ENCODE data around the gene ANAPC1. TPM values are rescaled to one million over a fixed set of nuclear protein-coding genes. Genes with fewer than 3 reads are reported as not detected.
A peak's percentile ranks its signal among the peaks of the same experiment; 100 is the strongest.
"Not testable (repeated sequence)": the region's sequence is repeated elsewhere in the genome, so short reads cannot be mapped to it uniquely, and the experiment has no call there.

The ANAPC1 gene
- total RNA-seq, 2 donors from 2014 or later = 74.5 to 79.9 TPM

DNA sequence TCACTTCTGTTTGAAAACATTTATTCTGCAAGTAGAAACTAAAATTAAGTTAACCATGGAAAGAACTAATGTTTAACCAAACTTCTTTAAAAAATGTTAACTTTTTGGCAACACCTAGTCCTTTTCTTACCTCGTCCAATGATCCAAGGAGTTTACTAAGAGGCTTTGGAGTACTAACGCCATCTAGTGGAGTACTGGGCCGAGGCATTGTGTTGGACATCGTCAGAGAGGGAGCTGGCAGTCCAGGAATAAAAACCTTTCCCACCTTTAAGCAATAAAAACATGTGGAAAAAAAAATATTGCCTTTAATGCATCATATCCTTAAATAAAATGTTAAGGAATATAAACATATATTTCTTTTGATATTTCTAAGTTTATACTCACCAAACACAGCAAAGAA, 33.3 kb downstream of the ANAPC1 start:
- H3K9ac ChIP-seq (ENCODE audit: extremely low read depth, low read length, poor library complexity, severe bottlenecking); H3K9me3 Mint-ChIP-seq; H3K27me3 Mint-ChIP-seq (ENCODE audit: insufficient read depth); H3K4me3 ChIP-seq (ENCODE audit: low read length); H3K27ac Mint-ChIP-seq; H3K4me1 ChIP-seq (ENCODE audit: control insufficient read depth, insufficient read depth, low read length); DNase-seq; H3K9me3 ChIP-seq (ENCODE audit: control insufficient read depth, low read length); H3K27me3 ChIP-seq (ENCODE audit: control insufficient read depth, insufficient read depth, low read length, poor library complexity, severe bottlenecking); H3K4me1 Mint-ChIP-seq; H3K4me3 Mint-ChIP-seq; H3K27ac ChIP-seq (ENCODE audit: low read depth, low read length): not testable (repeated sequence)
- peak; percentile 72 for TF ChIP-seq CTCF (conservative IDR thresholded peaks at IDR 0.05)
- peaks cover 57% of the 10 kb centered on the region for H3K36me3 Mint-ChIP-seq (ENCODE audit: low read depth)
- 65% methylated on average over 3 of the region's 4 CpGs; no CpG with 5 or more reads in 1 of the 2 experiments for WGBS, 2 experiments (ENCODE audit: insufficient coverage in 1 of 2, insufficient read length in 1 of 2)
- H3K36me3 ChIP-seq (ENCODE audit: control insufficient read depth, insufficient read depth, low read length) = peaks cover 23% of the 10 kb centered on the region

- not testable (repeated sequence) for H3K27ac Mint-ChIP-seq
These were observed 44.2 kb downstream of the ANAPC1 start for GRCh38 chr2:111839625-111840282.

GRCh38 chr2:111838992-111839391, 45.0 kb downstream of the ANAPC1 start:
- H3K27me3 Mint-ChIP-seq (ENCODE audit: insufficient read depth); H3K27me3 ChIP-seq (ENCODE audit: control insufficient read depth, insufficient read depth, low read length, poor library complexity, severe bottlenecking); H3K4me3 ChIP-seq (ENCODE audit: low read length); H3K9me3 Mint-ChIP-seq; H3K9ac ChIP-seq (ENCODE audit: extremely low read depth, low read length, poor library complexity, severe bottlenecking); H3K4me3 Mint-ChIP-seq; H3K4me1 ChIP-seq (ENCODE audit: control insufficient read depth, insufficient read depth, low read length); DNase-seq; H3K9me3 ChIP-seq (ENCODE audit: control insufficient read depth, low read length); H3K27ac Mint-ChIP-seq; H3K4me1 Mint-ChIP-seq; H3K27ac ChIP-seq (ENCODE audit: low read depth, low read length): not testable (repeated sequence)
- 100% methylated on average over 1 of the region's 1 CpG; no CpG with 5 or more reads in 1 of the 2 experiments for WGBS, 2 experiments (ENCODE audit: insufficient coverage in 1 of 2, insufficient read length in 1 of 2)
- peaks cover 15% of the 10 kb centered on the region for H3K36me3 ChIP-seq (ENCODE audit: control insufficient read depth, insufficient read depth, low read length)
- H3K36me3 Mint-ChIP-seq (ENCODE audit: low read depth) = peaks cover 46% of the 10 kb centered on the region

More at GRCh38 chr2:111839625-111840282, 44.2 kb downstream of the ANAPC1 start:
- not testable (repeated sequence) for H3K4me1 Mint-ChIP-seq; H3K9me3 ChIP-seq (ENCODE audit: control insufficient read depth, low read length); H3K27me3 ChIP-seq (ENCODE audit: control insufficient read depth, insufficient read depth, low read length, poor library complexity, severe bottlenecking); DNase-seq; H3K4me3 Mint-ChIP-seq; H3K27ac ChIP-seq (ENCODE audit: low read depth, low read length); H3K9me3 Mint-ChIP-seq; H3K27me3 Mint-ChIP-seq (ENCODE audit: insufficient read depth); H3K4me3 ChIP-seq (ENCODE audit: low read length); H3K9ac ChIP-seq (ENCODE audit: extremely low read depth, low read length, poor library complexity, severe bottlenecking); H3K4me1 ChIP-seq (ENCODE audit: control insufficient read depth, insufficient read depth, low read length)
- peaks cover 42% of the 10 kb centered on the region for H3K36me3 Mint-ChIP-seq (ENCODE audit: low read depth)
- 100% methylated on average over 1 of the region's 3 CpGs; no CpG with 5 or more reads in 1 of the 2 experiments for WGBS, 2 experiments (ENCODE audit: insufficient coverage in 1 of 2, insufficient read length in 1 of 2)
- H3K36me3 ChIP-seq (ENCODE audit: control insufficient read depth, insufficient read depth, low read length) = peaks cover 12% of the 10 kb centered on the region

DNA sequence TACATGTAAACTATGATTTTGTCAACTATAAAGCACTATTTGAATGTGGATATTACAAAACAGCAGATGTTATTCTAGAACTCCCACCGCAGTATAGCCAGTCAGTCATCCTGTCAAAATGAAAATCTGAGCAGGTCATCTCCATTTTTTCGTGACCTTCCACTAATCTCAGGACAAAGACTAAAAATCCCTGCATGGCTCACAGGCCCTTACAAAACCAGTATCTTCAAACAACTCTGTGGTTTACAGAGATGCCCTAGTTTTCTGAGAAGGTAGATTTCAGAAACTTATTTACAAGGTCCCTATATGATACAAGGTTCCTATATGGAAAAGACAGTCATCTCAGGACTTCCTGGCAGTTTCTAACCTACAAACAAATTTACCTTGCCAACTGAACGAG, 49.8 kb downstream of the ANAPC1 start:
- not testable (repeated sequence) for H3K4me1 ChIP-seq (ENCODE audit: control insufficient read depth, insufficient read depth, low read length); H3K27me3 ChIP-seq (ENCODE audit: control insufficient read depth, insufficient read depth, low read length, poor library complexity, severe bottlenecking); H3K9me3 ChIP-seq (ENCODE audit: control insufficient read depth, low read length); H3K4me1 Mint-ChIP-seq; H3K9me3 Mint-ChIP-seq; DNase-seq; H3K9ac ChIP-seq (ENCODE audit: extremely low read depth, low read length, poor library complexity, severe bottlenecking); H3K27ac ChIP-seq (ENCODE audit: low read depth, low read length); H3K27ac Mint-ChIP-seq; H3K27me3 Mint-ChIP-seq (ENCODE audit: insufficient read depth); H3K4me3 ChIP-seq (ENCODE audit: low read length); H3K4me3 Mint-ChIP-seq
- 95% methylated on average over 2 of the region's 3 CpGs; no CpG with 5 or more reads in 1 of the 2 experiments for WGBS, 2 experiments (ENCODE audit: insufficient coverage in 1 of 2, insufficient read length in 1 of 2)
- H3K36me3 Mint-ChIP-seq (ENCODE audit: low read depth) = peaks cover 58% of the 10 kb centered on the region
- peaks cover 33% of the 10 kb centered on the region for H3K36me3 ChIP-seq (ENCODE audit: control insufficient read depth, insufficient read depth, low read length)

DNA sequence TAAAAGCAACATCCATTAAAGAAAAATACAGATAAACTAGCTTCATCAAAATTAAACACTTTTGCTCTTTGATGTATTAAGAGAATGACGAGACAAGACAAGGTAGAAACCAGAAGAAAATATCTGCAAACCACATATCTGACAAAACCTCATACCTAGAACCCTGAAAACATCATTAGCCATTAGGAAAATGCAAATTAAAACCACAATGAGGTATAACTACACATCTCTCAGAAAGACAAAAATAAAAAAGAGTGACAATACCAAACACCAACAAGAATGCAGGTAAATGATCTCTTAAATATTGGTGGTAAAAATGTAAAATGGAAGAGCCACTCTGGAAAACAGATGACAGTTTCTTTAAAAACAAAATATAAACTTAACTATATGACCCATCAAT, 53.5 kb downstream of the ANAPC1 start:
- not testable (repeated sequence) for H3K4me1 ChIP-seq (ENCODE audit: control insufficient read depth, insufficient read depth, low read length); H3K27me3 ChIP-seq (ENCODE audit: control insufficient read depth, insufficient read depth, low read length, poor library complexity, severe bottlenecking); H3K9ac ChIP-seq (ENCODE audit: extremely low read depth, low read length, poor library complexity, severe bottlenecking); H3K27me3 Mint-ChIP-seq (ENCODE audit: insufficient read depth); H3K4me1 Mint-ChIP-seq; H3K27ac ChIP-seq (ENCODE audit: low read depth, low read length); DNase-seq; H3K9me3 ChIP-seq (ENCODE audit: control insufficient read depth, low read length); H3K4me3 ChIP-seq (ENCODE audit: low read length); H3K27ac Mint-ChIP-seq; H3K9me3 Mint-ChIP-seq; H3K4me3 Mint-ChIP-seq
- WGBS, 2 experiments (ENCODE audit: insufficient coverage in 1 of 2, insufficient read length in 1 of 2) = 80% methylated on average over 1 of the region's 1 CpG; no CpG with 5 or more reads in 1 of the 2 experiments
- peaks cover 66% of the 10 kb centered on the region for H3K36me3 Mint-ChIP-seq (ENCODE audit: low read depth)
- H3K36me3 ChIP-seq (ENCODE audit: control insufficient read depth, insufficient read depth, low read length) = peaks cover 28% of the 10 kb centered on the region

DNA sequence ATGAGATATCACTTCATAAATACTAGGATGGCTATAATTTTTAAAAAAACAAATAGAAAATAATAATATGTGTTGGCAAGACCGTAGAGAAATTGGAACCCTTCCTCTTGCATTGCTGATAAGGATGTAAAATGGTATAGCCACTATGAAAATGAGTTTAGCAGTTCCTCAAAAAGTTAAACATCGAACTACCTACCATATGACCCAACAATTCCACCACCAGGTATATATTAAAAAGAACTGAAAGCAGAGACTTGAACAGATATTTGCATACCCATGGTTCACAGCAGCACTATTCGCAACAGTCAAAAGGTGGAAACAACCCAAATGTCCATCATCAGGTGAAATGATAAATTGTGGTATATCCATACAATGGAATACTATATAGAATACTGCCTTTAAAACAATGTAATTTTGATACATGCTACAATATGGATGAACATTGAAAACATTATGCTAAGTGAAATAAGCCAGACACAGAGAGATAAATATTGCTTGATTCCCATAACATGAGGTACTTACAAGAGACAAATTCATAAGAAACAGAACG, 55.7 kb downstream of the ANAPC1 start:
- H3K27ac Mint-ChIP-seq; H3K9me3 Mint-ChIP-seq; H3K9ac ChIP-seq (ENCODE audit: extremely low read depth, low read length, poor library complexity, severe bottlenecking); H3K9me3 ChIP-seq (ENCODE audit: control insufficient read depth, low read length); H3K27me3 Mint-ChIP-seq (ENCODE audit: insufficient read depth); H3K27me3 ChIP-seq (ENCODE audit: control insufficient read depth, insufficient read depth, low read length, poor library complexity, severe bottlenecking); H3K27ac ChIP-seq (ENCODE audit: low read depth, low read length); DNase-seq; H3K4me3 ChIP-seq (ENCODE audit: low read length); H3K4me1 ChIP-seq (ENCODE audit: control insufficient read depth, insufficient read depth, low read length); H3K4me1 Mint-ChIP-seq; H3K4me3 Mint-ChIP-seq: not testable (repeated sequence)
- 94% methylated on average over 3 of the region's 4 CpGs; no CpG with 5 or more reads in 1 of the 2 experiments for WGBS, 2 experiments (ENCODE audit: insufficient coverage in 1 of 2, insufficient read length in 1 of 2)
- H3K36me3 Mint-ChIP-seq (ENCODE audit: low read depth) = peaks cover 65% of the 10 kb centered on the region
- H3K36me3 ChIP-seq (ENCODE audit: control insufficient read depth, insufficient read depth, low read length) = peaks cover 33% of the 10 kb centered on the region

All from endodermal cell (in vitro differentiated cells).